NOMO-1 (cell line): ENCODE results near the gene PRKAB1.

ENCODE experiments used
- DNase-seq, 2 experiments: peaks; one replicate each; lab custom pipeline; 2025; ENCODE audit not compliant: unreplicated experiment in 2 of 2; lab: John Stamatoyannopoulos, UW

The PRKAB1 gene

GRCh38 chr12:119710374-119710964, 42.5 kb downstream of the PRKAB1 start:
- no peak for DNase-seq

GRCh38 chr12:119710965-119711551, 43.1 kb downstream of the PRKAB1 start:
- DNase-seq: no peak

GRCh38 chr12:119711693-119712092, 43.8 kb downstream of the PRKAB1 start:
- DNase-seq: no peak

GRCh38 chr12:119712721-119713120, 44.8 kb downstream of the PRKAB1 start:
- DNase-seq: no peak

- no peak for DNase-seq
Measured at GRCh38 chr12:119713551-119714031, 45.7 kb downstream of the PRKAB1 start.

GRCh38 chr12:119714614-119715267, 46.8 kb downstream of the PRKAB1 start:
- DNase-seq: no peak

- no peak for DNase-seq
Measured at GRCh38 chr12:119715268-119715620, 47.3 kb downstream of the PRKAB1 start.

GRCh38 chr12:119718141-119718540, 50.2 kb downstream of the PRKAB1 start:
- no peak for DNase-seq

- DNase-seq: no peak
Measured at GRCh38 chr12:119720349-119720748, 52.4 kb downstream of the PRKAB1 start.

- no peak for DNase-seq
Measured at GRCh38 chr12:119721306-119721705, 53.4 kb downstream of the PRKAB1 start.

- no peak for DNase-seq
Measured at GRCh38 chr12:119725523-119725922, 57.6 kb downstream of the PRKAB1 start.

- no peak for DNase-seq
Measured at GRCh38 chr12:119727600-119728443, 59.9 kb downstream of the PRKAB1 start.

- DNase-seq: no peak
Measured at GRCh38 chr12:119728444-119728745, 60.5 kb downstream of the PRKAB1 start.

GRCh38 chr12:119729871-119730270, 61.9 kb downstream of the PRKAB1 start:
- DNase-seq: no peak

GRCh38 chr12:119730381-119730780, 62.4 kb downstream of the PRKAB1 start:
- DNase-seq: no peak
